ENCODE data around the gene CYP11A1. TPM values are rescaled to one million over a fixed set of nuclear protein-coding genes. Genes with fewer than 3 reads are reported as not detected.

Gene CYP11A1
- total and polyA plus RNA-seq, 3 donors from 2014 or later: 74.3 to 76.4 (median 76.2) TPM

DNA sequence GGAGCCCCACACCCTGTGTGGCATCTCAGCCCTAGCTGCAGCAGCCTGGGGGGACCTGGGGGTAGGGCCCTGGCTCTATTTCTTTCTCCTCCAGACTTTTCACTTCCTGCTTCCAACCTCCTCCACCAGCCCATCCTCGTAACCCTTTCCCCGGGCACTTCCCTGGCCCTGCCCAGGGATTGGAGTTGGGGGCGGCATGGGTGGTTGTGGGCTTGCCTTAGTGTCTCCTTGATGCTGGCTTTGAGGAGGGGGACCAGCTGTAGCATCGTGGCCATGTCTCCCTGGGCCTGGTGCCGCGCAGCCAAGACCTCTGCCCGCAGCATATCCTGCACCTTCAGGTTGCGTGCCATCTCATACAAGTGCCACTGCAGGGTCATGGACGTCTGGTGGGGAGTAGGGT is 28.1 kb downstream of the CYP11A1 start:
- Histone ChIP-seq H3K4me1 (peaks cover 7% of the 10 kb centered on the region), H3K36me3 (ENCODE audit: low read depth, missing control alignments) (no peaks in the 10 kb centered on the region), H3K9me3 (no peaks in the 10 kb centered on the region), H3K27ac (no peak overlapping the region), H3K27me3 (no peaks in the 10 kb centered on the region), H3K4me3 (no peak overlapping the region)
- 93 to 100% methylated on average over 5 to 9 of the region's 9 CpGs for WGBS, 2 donors
- no peak for DNase-seq
- intact Hi-C loops (cut with DNase I; ENCODE audit: low total_unique reads): no loop called here
- TF ChIP-seq, protein P1, sequence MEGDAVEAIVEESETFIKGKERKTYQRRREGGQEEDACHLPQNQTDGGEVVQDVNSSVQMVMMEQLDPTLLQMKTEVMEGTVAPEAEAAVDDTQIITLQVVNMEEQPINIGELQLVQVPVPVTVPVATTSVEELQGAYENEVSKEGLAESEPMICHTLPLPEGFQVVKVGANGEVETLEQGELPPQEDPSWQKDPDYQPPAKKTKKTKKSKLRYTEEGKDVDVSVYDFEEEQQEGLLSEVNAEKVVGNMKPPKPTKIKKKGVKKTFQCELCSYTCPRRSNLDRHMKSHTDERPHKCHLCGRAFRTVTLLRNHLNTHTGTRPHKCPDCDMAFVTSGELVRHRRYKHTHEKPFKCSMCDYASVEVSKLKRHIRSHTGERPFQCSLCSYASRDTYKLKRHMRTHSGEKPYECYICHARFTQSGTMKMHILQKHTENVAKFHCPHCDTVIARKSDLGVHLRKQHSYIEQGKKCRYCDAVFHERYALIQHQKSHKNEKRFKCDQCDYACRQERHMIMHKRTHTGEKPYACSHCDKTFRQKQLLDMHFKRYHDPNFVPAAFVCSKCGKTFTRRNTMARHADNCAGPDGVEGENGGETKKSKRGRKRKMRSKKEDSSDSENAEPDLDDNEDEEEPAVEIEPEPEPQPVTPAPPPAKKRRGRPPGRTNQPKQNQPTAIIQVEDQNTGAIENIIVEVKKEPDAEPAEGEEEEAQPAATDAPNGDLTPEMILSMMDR (IDR thresholded peaks at IDR 0.05): no peak
- no peak for TF ChIP-seq POLR2A (IDR thresholded peaks at IDR 0.05)

GRCh38 chr15:74338676-74339075 is 28.8 kb downstream of the CYP11A1 start:
- H3K27me3 ChIP-seq: no peaks in the 10 kb centered on the region
- TF ChIP-seq, protein P1 (IDR thresholded peaks at IDR 0.05): no peak
- TF ChIP-seq POLR2A (IDR thresholded peaks at IDR 0.05): no peak
- H3K4me3 ChIP-seq: no peak overlapping the region
- WGBS, 2 donors: 99 to 100% methylated on average over 4 to 5 of the region's 5 CpGs
- DNase-seq: no peak
- intact Hi-C loops (cut with DNase I; ENCODE audit: low total_unique reads): no loop called here
- peaks cover 7% of the 10 kb centered on the region for H3K4me1 ChIP-seq
- H3K36me3 ChIP-seq (ENCODE audit: low read depth, missing control alignments): no peaks in the 10 kb centered on the region
- no peak overlapping the region for H3K27ac ChIP-seq
- H3K9me3 ChIP-seq: no peaks in the 10 kb centered on the region

DNA sequence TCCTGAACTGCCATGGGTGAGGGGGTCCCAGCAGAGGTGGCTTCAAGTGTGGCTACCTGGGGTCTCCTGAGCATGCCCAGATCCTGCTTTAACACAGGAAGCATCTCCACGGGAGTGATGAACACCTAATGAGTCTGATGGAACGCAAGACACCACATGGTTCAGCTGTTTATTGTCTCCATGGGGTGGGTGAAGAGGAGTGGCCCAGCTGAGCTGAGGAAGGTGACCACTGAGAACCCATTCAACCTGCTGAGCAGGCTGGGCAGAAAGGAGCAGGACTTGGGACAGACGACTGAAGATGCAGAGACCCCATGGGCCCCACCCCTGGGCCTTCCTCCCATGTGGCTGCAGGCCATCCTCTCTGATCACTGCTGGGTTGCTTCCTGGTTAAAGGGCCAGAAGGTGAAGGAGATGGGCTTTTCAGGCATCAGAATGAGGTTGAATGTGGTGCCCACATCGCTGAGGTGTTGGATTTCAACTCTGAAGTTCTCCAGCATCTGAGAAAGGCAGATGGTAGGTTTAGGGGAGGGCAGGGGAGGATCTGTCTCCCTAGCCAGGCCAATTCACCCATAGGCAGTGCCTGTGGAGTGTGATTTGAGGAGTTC is 29.7 kb downstream of the CYP11A1 start:
- H3K9me3 ChIP-seq: no peaks in the 10 kb centered on the region
- intact Hi-C loops (cut with DNase I; ENCODE audit: low total_unique reads): no loop called here
- H3K27me3 ChIP-seq: no peaks in the 10 kb centered on the region
- no peak overlapping the region for H3K27ac ChIP-seq
- DNase-seq: no peak
- 79 to 81% methylated on average over 4 of the region's 4 CpGs for WGBS, 2 donors
- TF ChIP-seq POLR2A (IDR thresholded peaks at IDR 0.05): no peak
- TF ChIP-seq, protein P1 (IDR thresholded peaks at IDR 0.05): no peak
- peaks cover 7% of the 10 kb centered on the region for H3K4me1 ChIP-seq
- no peak overlapping the region for H3K4me3 ChIP-seq
- no peaks in the 10 kb centered on the region for H3K36me3 ChIP-seq (ENCODE audit: low read depth, missing control alignments)

DNA sequence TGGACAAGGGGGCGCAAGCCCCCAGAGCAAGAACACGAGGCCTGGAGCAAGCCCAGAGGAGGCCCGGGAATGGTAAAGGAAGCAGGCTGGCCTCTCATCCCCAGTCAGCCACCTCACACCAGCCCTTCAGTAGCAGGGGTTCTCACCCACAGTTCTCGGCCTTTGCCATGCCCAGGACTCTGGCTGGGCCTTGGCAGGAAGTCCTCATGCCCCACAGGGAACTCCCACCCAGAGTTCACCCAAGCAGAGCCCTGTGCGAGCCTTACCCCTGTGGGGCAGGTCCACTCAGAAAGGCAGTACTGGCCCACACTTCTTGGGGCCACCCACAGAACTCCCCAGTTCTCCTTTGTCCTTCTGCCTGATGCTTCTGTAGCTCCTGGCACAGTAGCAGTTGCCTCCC is 30.3 kb downstream of the CYP11A1 start:
- DNase-seq: no peak

More for the DNA sequence above, 30.3 kb downstream of the CYP11A1 start:
- Histone ChIP-seq H3K27ac (no peak overlapping the region), H3K4me1 (peaks cover 6% of the 10 kb centered on the region), H3K9me3 (no peaks in the 10 kb centered on the region), H3K4me3 (no peak overlapping the region), H3K36me3 (ENCODE audit: low read depth, missing control alignments) (no peaks in the 10 kb centered on the region), H3K27me3 (no peaks in the 10 kb centered on the region)
- TF ChIP-seq, protein P1 (IDR thresholded peaks at IDR 0.05): no peak
- no peak for TF ChIP-seq POLR2A (IDR thresholded peaks at IDR 0.05)
- intact Hi-C loops (cut with DNase I; ENCODE audit: low total_unique reads): no loop called here
- WGBS, 2 donors: 94 to 100% methylated on average over 5 of the region's 5 CpGs

Data from testis (tissue), 3 donors.